ENCODE measurements around the gene BCAR3.

- TF ChIP-seq SUZ12 (IDR thresholded peaks at IDR 0.05; ENCODE audit: extremely low read depth, insufficient read depth, insufficient read length): no peak
- no peak for TF ChIP-seq YY1 (IDR thresholded peaks at IDR 0.05; ENCODE audit: insufficient read depth, insufficient read length)
Measured at GRCh38 chr1:93648656-93649055, 33.0 kb downstream of the BCAR3 start.

Data from NT2/D1 (cell line).